ENCODE data around the gene RAC2.
"Not testable (repeated sequence)": the region's sequence is repeated elsewhere in the genome, so short reads cannot be mapped to it uniquely, and the experiment has no call there.

RAC2 gene

DNA sequence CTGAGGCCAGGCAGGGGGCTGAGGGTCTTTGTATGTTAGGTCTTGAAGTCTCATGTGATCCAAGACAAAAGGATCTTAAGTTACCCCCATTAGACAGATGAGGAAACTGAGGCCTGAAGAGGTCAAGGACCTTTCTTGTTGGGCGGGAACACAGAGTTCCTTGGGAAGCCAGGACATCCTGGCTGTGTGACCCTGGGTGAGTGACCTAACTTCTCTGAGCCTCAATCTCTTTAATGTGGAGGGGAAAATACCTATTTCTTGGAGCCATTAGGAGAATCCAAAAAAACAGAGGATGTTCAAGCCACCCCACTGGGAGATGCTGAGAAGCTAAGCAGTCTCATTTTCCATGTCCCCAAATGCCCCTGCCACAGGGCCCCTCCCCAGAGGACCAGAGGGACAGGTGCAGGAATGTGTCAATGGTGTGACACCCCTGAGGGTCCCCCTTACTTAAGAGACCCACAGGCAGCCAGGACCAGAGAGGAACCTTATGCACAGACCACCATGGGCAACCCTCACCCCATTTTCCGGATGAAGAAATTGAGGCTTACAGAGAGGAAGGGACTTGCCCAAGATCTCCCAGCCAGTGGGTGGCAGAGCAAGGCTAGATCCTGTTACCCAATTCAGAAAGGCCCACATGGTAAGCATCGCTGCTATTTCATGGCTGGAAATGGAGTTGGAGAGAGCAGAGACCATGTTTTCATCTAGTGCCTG, 8.0 kb downstream of the RAC2 start:
- no peak overlapping the region for H3K4me3 ChIP-seq (replicated peaks in 1 of 2; ENCODE audit: low read depth in 2 of 2, low read length in 2 of 2)
- DNase-seq (ENCODE audit: low read depth in 2 of 2) = no peak
- TF ChIP-seq, protein P1, sequence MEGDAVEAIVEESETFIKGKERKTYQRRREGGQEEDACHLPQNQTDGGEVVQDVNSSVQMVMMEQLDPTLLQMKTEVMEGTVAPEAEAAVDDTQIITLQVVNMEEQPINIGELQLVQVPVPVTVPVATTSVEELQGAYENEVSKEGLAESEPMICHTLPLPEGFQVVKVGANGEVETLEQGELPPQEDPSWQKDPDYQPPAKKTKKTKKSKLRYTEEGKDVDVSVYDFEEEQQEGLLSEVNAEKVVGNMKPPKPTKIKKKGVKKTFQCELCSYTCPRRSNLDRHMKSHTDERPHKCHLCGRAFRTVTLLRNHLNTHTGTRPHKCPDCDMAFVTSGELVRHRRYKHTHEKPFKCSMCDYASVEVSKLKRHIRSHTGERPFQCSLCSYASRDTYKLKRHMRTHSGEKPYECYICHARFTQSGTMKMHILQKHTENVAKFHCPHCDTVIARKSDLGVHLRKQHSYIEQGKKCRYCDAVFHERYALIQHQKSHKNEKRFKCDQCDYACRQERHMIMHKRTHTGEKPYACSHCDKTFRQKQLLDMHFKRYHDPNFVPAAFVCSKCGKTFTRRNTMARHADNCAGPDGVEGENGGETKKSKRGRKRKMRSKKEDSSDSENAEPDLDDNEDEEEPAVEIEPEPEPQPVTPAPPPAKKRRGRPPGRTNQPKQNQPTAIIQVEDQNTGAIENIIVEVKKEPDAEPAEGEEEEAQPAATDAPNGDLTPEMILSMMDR (IDR thresholded peaks at IDR 0.05; ENCODE audit: low read depth, low read length) = no peak

DNA sequence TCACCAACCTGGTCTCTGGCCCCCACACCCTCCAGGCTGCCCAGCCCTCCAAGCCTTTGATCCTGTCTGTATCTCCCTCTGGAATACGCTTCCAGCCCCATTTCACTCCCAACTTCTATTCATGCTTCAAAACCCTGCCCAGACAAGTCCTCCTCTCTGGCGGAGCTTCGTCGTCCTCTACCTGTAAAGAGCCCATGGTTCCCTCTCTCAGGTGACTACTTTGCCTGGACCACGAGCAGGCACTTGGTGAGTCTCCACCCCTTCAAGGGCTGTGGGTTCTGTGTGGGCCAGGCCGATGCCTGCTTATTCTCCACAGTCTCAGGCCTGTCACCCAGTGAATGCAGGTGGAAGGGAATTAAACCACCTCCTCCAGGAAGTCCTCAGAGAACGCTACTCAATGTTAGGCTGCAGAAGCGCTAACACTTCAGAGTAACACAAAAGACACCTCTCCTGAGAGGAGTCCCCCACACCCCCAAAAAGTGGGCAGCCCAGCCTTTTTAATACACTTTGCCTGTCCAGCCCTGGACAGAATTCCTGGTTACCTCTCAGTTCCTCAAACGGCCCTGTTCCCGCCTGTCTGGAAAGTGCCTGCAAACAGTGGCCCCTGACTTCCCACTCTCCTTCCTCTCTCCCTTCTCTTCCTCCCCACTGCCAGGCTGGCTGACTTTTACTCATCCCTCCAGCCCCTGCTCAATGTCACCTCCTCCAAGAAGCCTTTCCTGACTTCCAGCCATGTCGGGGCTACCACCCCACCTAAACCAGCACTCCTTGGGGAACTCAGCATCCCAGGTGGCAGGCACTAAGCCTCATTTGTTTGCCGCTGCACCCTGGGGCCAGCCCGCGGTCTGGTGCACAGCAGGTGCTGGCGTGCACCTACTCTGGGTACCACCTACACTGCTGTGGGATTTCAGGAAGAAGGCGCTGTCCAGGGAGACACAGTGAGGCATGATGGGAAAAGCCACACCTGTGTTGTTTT, 9.0 kb downstream of the RAC2 start:
- TF ChIP-seq, protein P1 (IDR thresholded peaks at IDR 0.05; ENCODE audit: low read depth, low read length) = no peak
- H3K4me3 ChIP-seq (replicated peaks in 1 of 2; ENCODE audit: low read depth in 2 of 2, low read length in 2 of 2) = no peak overlapping the region
- no peak for DNase-seq (ENCODE audit: low read depth in 2 of 2)

DNA sequence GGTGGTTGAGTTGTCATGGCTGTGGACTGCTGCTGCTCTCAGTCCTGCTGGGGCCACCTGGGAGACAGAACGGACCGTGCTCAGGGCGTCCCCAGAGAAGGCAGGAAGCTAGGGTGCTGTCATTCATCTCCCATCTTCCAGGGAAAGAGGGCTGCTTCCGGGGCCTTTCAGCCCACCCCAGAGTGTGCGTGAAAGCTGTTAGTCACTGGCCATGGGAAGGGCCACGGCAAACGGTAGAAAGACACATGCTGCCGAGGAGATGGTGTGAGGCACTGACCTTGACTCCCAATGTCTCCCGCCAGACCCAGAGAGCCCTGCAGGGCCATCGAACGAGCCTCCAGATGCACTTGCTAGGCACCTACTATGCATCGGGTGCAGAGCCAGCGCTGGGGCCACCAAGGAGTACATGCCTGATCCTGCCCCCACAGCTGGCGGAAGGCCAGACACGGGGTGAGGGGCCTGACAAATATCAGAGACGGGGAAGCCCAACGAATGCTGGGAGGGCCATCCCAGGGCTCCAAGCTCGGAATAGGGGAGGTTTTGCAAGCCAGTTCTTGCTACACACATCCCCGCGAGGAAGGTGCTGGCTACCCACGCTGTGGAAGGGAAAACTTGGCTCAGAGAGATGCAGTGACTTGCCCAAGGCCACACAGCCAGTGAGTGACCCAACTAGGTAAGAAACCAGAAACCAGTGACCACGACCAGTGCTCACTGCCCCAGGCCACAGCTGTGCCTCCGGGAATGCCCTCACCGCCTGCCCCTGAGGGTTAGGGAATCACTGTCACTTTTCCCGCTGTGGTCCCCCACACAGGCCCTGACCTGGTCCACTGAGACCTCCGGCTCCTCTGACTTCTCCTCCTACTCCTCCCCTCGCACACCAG, 10.1 kb downstream of the RAC2 start:
- H3K4me3 ChIP-seq (replicated peaks in 1 of 2; ENCODE audit: low read depth in 2 of 2, low read length in 2 of 2) = no peak overlapping the region
- TF ChIP-seq, protein P1 (IDR thresholded peaks at IDR 0.05; ENCODE audit: low read depth, low read length) = no peak
- peak in 1 of 2 donors; percentile 15 for DNase-seq (ENCODE audit: low read depth in 2 of 2)

DNA sequence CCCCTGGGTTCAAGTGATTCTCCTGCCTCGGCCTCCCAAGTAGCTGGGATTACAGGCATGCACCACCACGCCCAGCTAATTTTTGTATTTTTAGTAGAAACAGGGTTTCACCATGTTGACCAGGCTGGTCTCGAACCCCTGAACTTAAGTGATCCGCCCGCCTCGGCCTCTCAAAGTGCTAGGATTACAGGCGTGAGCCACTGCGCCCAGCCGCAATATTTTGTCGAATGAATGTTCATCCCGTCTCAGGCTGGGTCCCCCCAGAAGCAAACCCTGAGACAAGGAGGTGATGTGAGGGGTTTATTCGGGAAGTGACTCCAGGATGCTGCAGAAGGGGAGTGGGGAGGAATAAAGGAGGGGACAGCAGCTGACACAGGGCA, 10.7 kb downstream of the RAC2 start:
- not testable (repeated sequence) for DNase-seq (ENCODE audit: low read depth in 2 of 2); H3K4me3 ChIP-seq (replicated peaks in 1 of 2; ENCODE audit: low read depth in 2 of 2, low read length in 2 of 2)

DNA sequence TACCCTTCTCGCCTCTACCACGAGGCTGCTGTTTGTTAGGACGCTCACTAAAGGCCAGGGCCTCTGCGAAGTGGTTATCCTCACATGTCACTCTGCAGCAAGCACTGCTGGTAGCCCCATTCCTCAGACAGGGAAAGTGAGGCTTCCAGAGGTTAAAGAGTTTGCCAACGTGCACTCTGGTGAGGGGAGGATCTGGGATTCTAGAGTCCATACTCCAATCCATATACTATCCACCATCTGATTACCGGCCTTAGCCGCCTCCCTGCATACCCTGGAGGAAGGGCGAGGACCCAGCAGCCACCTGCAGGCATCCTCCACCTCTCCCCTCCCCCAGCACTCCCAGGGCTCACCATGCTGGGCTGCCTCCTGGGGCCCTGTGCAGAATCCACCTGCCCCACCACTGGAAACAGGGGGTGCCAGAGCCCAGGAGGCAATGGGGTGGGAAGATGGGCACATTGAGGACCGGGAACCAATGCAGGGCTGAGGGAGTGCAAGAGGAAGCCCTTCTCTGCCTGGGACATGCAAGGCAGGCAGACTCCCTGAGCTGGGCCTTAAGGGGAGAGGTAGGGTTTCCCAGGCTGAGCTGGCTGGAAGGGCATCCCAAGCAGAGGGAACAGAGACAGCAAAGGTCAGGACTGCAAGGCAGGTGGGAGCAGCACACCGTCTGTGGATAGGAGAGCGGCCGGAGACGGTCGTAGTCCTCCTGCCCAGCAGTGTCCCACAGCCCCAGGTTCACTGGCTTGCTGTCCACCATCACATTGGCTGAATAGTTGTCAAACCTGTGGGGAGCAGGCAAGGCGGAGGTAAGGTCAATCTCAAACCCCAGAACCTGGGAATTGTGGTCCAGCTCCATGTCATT, 11.7 kb downstream of the RAC2 start:
- TF ChIP-seq, protein P1 (IDR thresholded peaks at IDR 0.05; ENCODE audit: low read depth, low read length) = no peak
- no peak for DNase-seq (ENCODE audit: low read depth in 2 of 2)
- no peak overlapping the region for H3K4me3 ChIP-seq (replicated peaks in 1 of 2; ENCODE audit: low read depth in 2 of 2, low read length in 2 of 2)

DNA sequence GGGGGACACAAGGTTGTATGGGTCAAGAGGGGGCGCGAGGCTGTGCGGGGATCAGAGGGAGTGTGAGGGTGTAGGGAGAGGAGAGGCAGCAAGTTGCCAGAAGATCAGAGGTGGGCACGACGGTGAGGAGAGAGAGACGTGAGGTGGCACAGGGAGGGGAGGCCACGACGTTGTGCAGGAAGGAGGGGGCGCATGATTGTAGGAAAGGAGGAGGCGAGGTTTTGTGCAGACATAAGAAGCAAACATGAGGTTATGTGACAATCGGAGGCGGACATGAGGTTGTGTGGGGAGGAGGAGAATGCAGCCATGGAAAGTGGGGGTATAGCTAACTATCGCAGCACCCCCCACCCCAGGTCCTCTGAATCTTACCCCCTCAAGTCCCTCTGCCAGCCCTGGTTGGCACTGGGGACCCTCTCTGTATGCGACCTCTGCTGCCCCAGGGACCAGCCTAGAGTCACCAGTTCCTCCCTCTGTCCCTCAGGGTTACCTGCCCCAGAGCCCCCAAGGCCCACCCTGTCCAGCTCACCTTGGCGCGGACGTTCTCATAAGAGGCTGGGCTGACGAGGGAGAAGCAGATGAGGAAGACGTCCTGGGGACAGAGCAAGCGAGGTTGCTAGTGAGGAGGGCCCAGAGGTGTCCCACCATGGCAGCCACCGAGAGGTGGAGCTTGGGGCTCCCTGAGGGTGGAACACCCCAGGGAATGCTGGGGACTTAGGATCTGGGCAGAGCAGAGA, 12.5 kb downstream of the RAC2 start:
- no peak overlapping the region for H3K4me3 ChIP-seq (replicated peaks in 1 of 2; ENCODE audit: low read depth in 2 of 2, low read length in 2 of 2)
- TF ChIP-seq, protein P1 (IDR thresholded peaks at IDR 0.05; ENCODE audit: low read depth, low read length) = no peak
- no peak for DNase-seq (ENCODE audit: low read depth in 2 of 2)
